Measurements from ENCODE around the gene CORO1C. TPM values are rescaled to one million over a fixed set of nuclear protein-coding genes. Genes with fewer than 3 reads are reported as not detected.

CORO1C gene
- polyA plus RNA-seq, 1 donor from 2014 or later = 123 TPM

- TF ChIP-seq RAD21 (conservative IDR thresholded peaks at IDR 0.05) = no peak
- TF ChIP-seq, protein P1, sequence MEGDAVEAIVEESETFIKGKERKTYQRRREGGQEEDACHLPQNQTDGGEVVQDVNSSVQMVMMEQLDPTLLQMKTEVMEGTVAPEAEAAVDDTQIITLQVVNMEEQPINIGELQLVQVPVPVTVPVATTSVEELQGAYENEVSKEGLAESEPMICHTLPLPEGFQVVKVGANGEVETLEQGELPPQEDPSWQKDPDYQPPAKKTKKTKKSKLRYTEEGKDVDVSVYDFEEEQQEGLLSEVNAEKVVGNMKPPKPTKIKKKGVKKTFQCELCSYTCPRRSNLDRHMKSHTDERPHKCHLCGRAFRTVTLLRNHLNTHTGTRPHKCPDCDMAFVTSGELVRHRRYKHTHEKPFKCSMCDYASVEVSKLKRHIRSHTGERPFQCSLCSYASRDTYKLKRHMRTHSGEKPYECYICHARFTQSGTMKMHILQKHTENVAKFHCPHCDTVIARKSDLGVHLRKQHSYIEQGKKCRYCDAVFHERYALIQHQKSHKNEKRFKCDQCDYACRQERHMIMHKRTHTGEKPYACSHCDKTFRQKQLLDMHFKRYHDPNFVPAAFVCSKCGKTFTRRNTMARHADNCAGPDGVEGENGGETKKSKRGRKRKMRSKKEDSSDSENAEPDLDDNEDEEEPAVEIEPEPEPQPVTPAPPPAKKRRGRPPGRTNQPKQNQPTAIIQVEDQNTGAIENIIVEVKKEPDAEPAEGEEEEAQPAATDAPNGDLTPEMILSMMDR (IDR thresholded peaks at IDR 0.05; ENCODE audit: poor library complexity, severe bottlenecking) = no peak
- no peak for TF ChIP-seq EZH2 (IDR thresholded peaks at IDR 0.05; ENCODE audit: borderline replicate concordance, insufficient read depth, low read length, poor library complexity, severe bottlenecking)
- no peak for TF ChIP-seq EP300 (conservative IDR thresholded peaks at IDR 0.05; ENCODE audit: poor library complexity, severe bottlenecking)
- TF ChIP-seq TAF1 (IDR thresholded peaks at IDR 0.05; ENCODE audit: low read depth) = no peak
- TF ChIP-seq SMC3 (conservative IDR thresholded peaks at IDR 0.05; ENCODE audit: poor library complexity) = no peak
- no peak for TF ChIP-seq POLR2AphosphoS5 (IDR thresholded peaks at IDR 0.05)
- TF ChIP-seq, protein P2, sequence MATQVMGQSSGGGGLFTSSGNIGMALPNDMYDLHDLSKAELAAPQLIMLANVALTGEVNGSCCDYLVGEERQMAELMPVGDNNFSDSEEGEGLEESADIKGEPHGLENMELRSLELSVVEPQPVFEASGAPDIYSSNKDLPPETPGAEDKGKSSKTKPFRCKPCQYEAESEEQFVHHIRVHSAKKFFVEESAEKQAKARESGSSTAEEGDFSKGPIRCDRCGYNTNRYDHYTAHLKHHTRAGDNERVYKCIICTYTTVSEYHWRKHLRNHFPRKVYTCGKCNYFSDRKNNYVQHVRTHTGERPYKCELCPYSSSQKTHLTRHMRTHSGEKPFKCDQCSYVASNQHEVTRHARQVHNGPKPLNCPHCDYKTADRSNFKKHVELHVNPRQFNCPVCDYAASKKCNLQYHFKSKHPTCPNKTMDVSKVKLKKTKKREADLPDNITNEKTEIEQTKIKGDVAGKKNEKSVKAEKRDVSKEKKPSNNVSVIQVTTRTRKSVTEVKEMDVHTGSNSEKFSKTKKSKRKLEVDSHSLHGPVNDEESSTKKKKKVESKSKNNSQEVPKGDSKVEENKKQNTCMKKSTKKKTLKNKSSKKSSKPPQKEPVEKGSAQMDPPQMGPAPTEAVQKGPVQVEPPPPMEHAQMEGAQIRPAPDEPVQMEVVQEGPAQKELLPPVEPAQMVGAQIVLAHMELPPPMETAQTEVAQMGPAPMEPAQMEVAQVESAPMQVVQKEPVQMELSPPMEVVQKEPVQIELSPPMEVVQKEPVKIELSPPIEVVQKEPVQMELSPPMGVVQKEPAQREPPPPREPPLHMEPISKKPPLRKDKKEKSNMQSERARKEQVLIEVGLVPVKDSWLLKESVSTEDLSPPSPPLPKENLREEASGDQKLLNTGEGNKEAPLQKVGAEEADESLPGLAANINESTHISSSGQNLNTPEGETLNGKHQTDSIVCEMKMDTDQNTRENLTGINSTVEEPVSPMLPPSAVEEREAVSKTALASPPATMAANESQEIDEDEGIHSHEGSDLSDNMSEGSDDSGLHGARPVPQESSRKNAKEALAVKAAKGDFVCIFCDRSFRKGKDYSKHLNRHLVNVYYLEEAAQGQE (IDR thresholded peaks at IDR 0.05; ENCODE audit: borderline replicate concordance) = no peak
- no peak for TF ChIP-seq MXI1 (conservative IDR thresholded peaks at IDR 0.05; ENCODE audit: poor library complexity, severe bottlenecking)
- H3K9ac ChIP-seq (ENCODE audit: low read length) = no peak within 1 kb of the TSS
- H2AFZ ChIP-seq (ENCODE audit: low read depth, low read length) = no peak within 1 kb of the TSS
- no peak within 1 kb of the TSS for H3K4me3 ChIP-seq (ENCODE audit: low read length)
- no peaks in the 10 kb centered on the region for H3F3A ChIP-seq (ENCODE audit: insufficient read depth, low read length, poor library complexity, severe bottlenecking)
- no peak within 1 kb of the TSS for H3K27ac ChIP-seq (ENCODE audit: low read length)
- no peaks in the 10 kb centered on the region for H3K9me2 ChIP-seq (ENCODE audit: insufficient read depth, low read length)
- no peaks in the 10 kb centered on the region for H4K20me1 ChIP-seq (ENCODE audit: insufficient read depth)
- H3K27me3 ChIP-seq (ENCODE audit: insufficient read depth, low read depth, low read length) = no peaks in the 10 kb centered on the region
- no peaks in the 10 kb centered on the region for H3K79me2 ChIP-seq (replicated peaks; ENCODE audit: insufficient read depth, low read length)
- no peak within 1 kb of the TSS for H3K4me2 ChIP-seq (ENCODE audit: low read length)
- H3K36me3 ChIP-seq (ENCODE audit: insufficient read depth, low read length) = no peaks in the 10 kb centered on the region
- no peaks in the 10 kb centered on the region for H3K9me3 ChIP-seq (ENCODE audit: low read length)
These were observed 133.5 kb downstream of the CORO1C start, which contains the start of gene TMEM119 for GRCh38 chr12:108597559-108598471. TMEM119 (minus strand) TSS chr12:108598084; CDS start chr12:108592383, 5,701 bp downstream.

DNA sequence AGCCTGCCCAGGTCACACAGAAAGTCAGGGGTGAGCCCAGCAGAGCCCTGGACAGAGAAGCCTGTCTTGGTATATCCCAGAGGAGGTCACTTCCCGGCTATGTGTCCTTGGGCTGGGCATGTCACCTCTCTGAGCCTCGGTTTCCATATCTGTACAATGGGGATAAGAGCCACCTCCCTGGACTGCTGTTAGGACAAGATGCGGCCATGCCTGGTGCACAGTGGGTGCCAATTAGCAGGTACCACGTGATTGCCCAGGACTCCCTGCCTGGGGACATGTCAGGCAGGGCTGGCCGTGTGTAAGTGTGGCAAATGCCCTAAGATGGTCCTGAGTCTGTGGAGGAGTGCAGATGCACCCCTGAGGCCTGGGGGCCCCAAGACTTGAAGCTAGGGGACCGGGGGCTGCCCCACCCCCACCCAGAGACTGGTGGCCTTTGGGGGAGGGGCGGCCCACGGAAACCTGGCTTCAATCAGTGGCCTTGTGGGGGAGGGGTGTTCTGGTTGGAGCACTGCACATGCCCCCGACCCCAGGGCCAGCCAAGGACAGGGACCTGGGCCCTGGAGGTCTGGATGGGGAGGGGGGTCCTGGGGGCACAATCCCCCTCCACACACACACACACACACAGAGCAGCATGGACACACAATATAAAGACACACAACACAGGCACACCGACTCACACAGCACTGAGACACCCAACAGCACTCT is 134.3 kb downstream of the CORO1C start:
- no peaks in the 10 kb centered on the region for H3K9me3 ChIP-seq (ENCODE audit: low read length)
- no peaks in the 10 kb centered on the region for H4K20me1 ChIP-seq (ENCODE audit: insufficient read depth)
- no peaks in the 10 kb centered on the region for H3K79me2 ChIP-seq (replicated peaks; ENCODE audit: insufficient read depth, low read length)
- H3K9me2 ChIP-seq (ENCODE audit: insufficient read depth, low read length) = no peaks in the 10 kb centered on the region
- H3K36me3 ChIP-seq (ENCODE audit: insufficient read depth, low read length) = no peaks in the 10 kb centered on the region
- TF ChIP-seq, protein P1 (IDR thresholded peaks at IDR 0.05; ENCODE audit: poor library complexity, severe bottlenecking) = no peak
- no peak for TF ChIP-seq MXI1 (conservative IDR thresholded peaks at IDR 0.05; ENCODE audit: poor library complexity, severe bottlenecking)
- TF ChIP-seq, protein P2 (IDR thresholded peaks at IDR 0.05; ENCODE audit: borderline replicate concordance) = no peak
- no peak for TF ChIP-seq POLR2AphosphoS5 (IDR thresholded peaks at IDR 0.05)
- no peak for TF ChIP-seq EZH2 (IDR thresholded peaks at IDR 0.05; ENCODE audit: borderline replicate concordance, insufficient read depth, low read length, poor library complexity, severe bottlenecking)
- no peak for TF ChIP-seq EP300 (conservative IDR thresholded peaks at IDR 0.05; ENCODE audit: poor library complexity, severe bottlenecking)
- no peak for TF ChIP-seq RAD21 (conservative IDR thresholded peaks at IDR 0.05)
- TF ChIP-seq SMC3 (conservative IDR thresholded peaks at IDR 0.05; ENCODE audit: poor library complexity) = no peak
- TF ChIP-seq TAF1 (IDR thresholded peaks at IDR 0.05; ENCODE audit: low read depth) = no peak
- H2AFZ ChIP-seq (ENCODE audit: low read depth, low read length) = no peak overlapping the region
- no peak overlapping the region for H3K4me2 ChIP-seq (ENCODE audit: low read length)
- H3F3A ChIP-seq (ENCODE audit: insufficient read depth, low read length, poor library complexity, severe bottlenecking) = no peaks in the 10 kb centered on the region
- no peak overlapping the region for H3K4me3 ChIP-seq (ENCODE audit: low read length)
- H3K27ac ChIP-seq (ENCODE audit: low read length) = no peak overlapping the region
- no peak overlapping the region for H3K9ac ChIP-seq (ENCODE audit: low read length)
- no peaks in the 10 kb centered on the region for H3K27me3 ChIP-seq (ENCODE audit: insufficient read depth, low read depth, low read length)
